ENCODE data around the gene CCL14.
"Not testable (repeated sequence)": the region's sequence is repeated elsewhere in the genome, so short reads cannot be mapped to it uniquely, and the experiment has no call there.

DNA sequence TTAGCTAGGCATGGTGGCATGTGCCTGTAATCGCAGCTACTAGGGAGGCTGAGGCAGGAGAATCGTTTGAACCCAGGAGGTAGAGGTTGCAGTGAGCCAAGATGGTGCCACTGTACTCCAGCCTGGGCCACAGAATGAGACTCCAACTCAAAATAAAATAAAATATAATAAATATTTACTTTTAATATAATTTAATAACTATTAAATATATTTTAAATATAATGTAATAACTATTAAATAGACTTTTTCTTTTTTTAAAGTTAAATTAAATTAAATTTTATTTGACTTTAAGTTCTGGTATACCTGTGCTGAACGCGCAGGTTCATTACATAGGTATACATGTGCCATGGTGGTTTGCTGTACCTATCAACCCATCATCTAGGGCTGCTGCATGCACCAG lies 29.4 kb upstream of the CCL14 start:
- not testable (repeated sequence) for TF ChIP-seq CTCF (IDR thresholded peaks at IDR 0.05; ENCODE audit: control extremely low read depth in 1 of 3, insufficient read depth in 1 of 3, low read depth in 1 of 3, low read length in 3 of 3); ASH2L (IDR thresholded peaks at IDR 0.05; ENCODE audit: low read length); EP300 (IDR thresholded peaks at IDR 0.05; ENCODE audit: borderline replicate concordance in 1 of 2, low read depth in 2 of 2, low read length in 2 of 2); EZH2 (IDR thresholded peaks at IDR 0.05; ENCODE audit: low read depth, low read length, severe bottlenecking); POLR2A (IDR thresholded peaks at IDR 0.05; ENCODE audit: control extremely low read depth in 1 of 2, low read depth in 2 of 2, low read length in 2 of 2); KDM1A (IDR thresholded peaks at IDR 0.05; ENCODE audit: borderline replicate concordance, low read length); HDAC2 (IDR thresholded peaks at IDR 0.05; ENCODE audit: borderline replicate concordance in 1 of 2, low read depth in 2 of 2, low read length in 2 of 2); ZNF274 (IDR thresholded peaks at IDR 0.05; ENCODE audit: borderline replicate concordance, extremely low read depth, low read length); RAD21 (IDR thresholded peaks at IDR 0.05 in 1 of 2, conservative IDR thresholded peaks at IDR 0.05 in 1 of 2; ENCODE audit: low read depth in 2 of 2, low read length in 2 of 2); POLR2AphosphoS5 (IDR thresholded peaks at IDR 0.05; ENCODE audit: low read depth, low read length); CHD2 (IDR thresholded peaks at IDR 0.05; ENCODE audit: low read length)
